ENCODE data around the gene PSTK.

- TF ChIP-seq CTCF (IDR thresholded peaks at IDR 0.05) (no peak), EZH2phosphoT487 (IDR thresholded peaks at IDR 0.05) (no peak)
Observed at GRCh38 chr10:122957474-122957873, 22.7 kb upstream of the PSTK start.
